HFF-Myc (cell line): Measurements from ENCODE around the gene BBIP1.

Experiments used
- DNase-seq: peaks from one replicate; pipeline ENCODE4 v3.0.0-alpha.2; 2011; ENCODE audit warnings: low read depth; ENCODE audit errors: extremely low read depth
- H3K4me3 ChIP-seq: replicated peaks from 2 replicates; pipeline ENCODE4 v1.5.1; 2011; ENCODE audit warnings: low read depth, mild to moderate bottlenecking, control low read depth, low read length
- CTCF ChIP-seq: IDR thresholded peaks from 2 replicates; pipeline ENCODE4 v1.5.1; 2012; ENCODE audit warnings: mild to moderate bottlenecking, low read depth, low read length, control low read depth; ENCODE audit errors: missing control alignments

Gene BBIP1

GRCh38 chr10:110918643-110919348 is at the start of gene BBIP1:
BBIP1 (minus strand) TSS chr10:110919180; CDS start chr10:110918157, 1,023 bp downstream.
- peak; percentile 99 for DNase-seq
- H3K4me3 ChIP-seq, result peak within 1 kb of the TSS; percentile 85
- no peak for TF ChIP-seq CTCF

- H3K4me3 ChIP-seq, result no peak overlapping the region
- no peak for DNase-seq
- TF ChIP-seq CTCF, result no peak
Observed at GRCh38 chr10:110967645-110968044, 48.7 kb upstream of the BBIP1 start.

GRCh38 chr10:110967009-110967630 is 48.1 kb upstream of the BBIP1 start:
- DNase-seq, result no peak
- no peak for TF ChIP-seq CTCF
- H3K4me3 ChIP-seq, result no peak overlapping the region

GRCh38 chr10:110966146-110966545 is 47.2 kb upstream of the BBIP1 start:
- no peak for DNase-seq
- no peak overlapping the region for H3K4me3 ChIP-seq
- TF ChIP-seq CTCF, result no peak

- no peak for TF ChIP-seq CTCF
- H3K4me3 ChIP-seq, result no peak overlapping the region
- DNase-seq, result no peak
Observed at GRCh38 chr10:110965216-110965615, 46.2 kb upstream of the BBIP1 start.

GRCh38 chr10:110964681-110965080 is 45.7 kb upstream of the BBIP1 start:
- no peak overlapping the region for H3K4me3 ChIP-seq
- DNase-seq, result no peak
- TF ChIP-seq CTCF, result no peak

GRCh38 chr10:110963162-110963561 is 44.2 kb upstream of the BBIP1 start:
- no peak for DNase-seq
- no peak overlapping the region for H3K4me3 ChIP-seq
- TF ChIP-seq CTCF, result no peak
